Measurements from ENCODE around the gene DDX1.

Gene DDX1

DNA sequence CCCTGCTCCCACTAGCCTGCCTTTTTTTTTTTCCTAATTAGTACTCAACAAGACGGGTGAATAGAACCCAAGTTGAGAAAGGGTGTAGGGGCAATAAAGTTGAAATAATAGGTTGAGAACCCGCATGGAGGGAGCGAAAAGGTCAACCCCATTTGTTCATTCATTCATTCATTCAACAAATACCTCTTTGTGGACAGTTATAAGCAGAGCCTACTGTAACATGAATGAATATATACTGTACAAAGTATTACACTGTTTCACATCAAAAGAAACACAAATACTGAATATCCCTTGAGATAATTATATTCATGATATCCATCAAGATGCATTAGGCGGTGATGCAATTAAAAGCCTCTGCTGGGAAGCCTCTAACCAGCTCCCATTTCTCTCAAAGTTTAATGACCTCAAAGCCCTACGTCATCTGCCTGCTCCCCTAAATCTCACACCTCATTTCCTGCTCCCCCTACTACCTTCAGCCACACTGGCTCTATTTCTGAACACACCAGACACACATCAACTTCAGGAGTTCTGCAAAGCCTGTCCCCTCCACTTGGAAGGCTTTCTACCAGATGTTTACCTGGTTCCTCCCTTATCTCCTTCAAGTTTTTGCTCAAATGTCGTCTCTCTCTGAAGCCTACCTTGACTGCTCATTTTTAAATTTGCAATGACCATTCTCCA is 29.2 kb upstream of the DDX1 start:
- DNase-seq (ENCODE audit: low spot score): no peak

DNA sequence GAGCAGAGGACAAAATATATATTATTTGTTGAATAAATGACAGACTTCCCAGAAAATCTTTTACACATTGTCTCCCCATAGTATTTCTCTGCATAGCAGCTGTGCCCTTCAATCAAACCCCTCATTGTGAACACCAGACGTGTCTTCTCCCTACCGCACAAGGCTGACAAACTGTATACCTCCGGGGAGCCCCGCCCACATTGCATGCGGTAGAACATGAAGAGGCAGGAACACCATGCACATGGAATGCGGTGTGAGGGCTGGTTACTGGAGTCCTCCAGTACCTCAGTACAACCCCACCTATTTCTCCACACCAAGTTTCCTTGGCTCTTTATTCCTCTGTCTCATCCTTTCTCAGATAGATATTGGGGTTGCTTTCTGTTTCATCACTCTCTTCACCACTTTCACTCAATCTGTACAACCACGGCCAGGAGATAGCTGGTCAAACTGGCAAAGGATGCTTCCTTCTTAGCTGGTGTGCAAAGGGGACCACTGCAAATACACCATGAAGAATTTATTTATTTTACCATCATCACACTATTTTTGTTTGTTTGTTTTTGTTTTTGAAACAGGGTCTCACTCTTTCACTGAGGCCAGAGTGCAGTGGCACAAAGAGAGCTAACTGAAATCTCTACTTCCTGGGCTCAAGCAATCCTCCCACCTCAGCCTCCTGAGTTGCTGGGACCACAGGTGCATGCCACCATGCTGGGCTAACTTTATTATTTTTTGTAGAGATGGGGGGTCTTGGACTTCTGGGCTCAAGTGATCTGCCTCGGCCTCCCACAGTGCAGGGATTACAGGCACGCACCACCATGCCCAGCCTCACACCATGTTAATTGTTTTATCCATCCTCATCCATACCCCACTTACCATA is 28.2 kb upstream of the DDX1 start:
- no peak for DNase-seq (ENCODE audit: low spot score)

DNA sequence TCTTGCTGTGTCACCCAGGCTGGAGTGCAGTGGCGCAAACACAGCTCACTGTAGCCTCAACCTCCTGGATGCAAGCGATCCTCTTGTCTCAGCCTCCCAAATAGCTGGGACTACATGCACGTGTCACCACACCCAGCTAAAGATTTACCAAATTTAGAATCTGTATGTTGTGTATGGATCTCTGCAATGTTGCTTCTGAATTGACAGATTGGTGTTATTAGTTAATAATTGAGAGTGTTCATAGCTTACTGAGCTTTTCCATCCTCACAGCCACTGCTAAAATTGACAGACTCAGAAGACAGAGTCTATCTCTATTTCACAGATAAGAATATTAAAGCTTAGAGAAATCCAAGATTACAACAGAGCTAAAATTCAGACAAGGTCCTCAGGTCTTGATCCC is 26.3 kb upstream of the DDX1 start:
- no peak for DNase-seq (ENCODE audit: low spot score)

DNA sequence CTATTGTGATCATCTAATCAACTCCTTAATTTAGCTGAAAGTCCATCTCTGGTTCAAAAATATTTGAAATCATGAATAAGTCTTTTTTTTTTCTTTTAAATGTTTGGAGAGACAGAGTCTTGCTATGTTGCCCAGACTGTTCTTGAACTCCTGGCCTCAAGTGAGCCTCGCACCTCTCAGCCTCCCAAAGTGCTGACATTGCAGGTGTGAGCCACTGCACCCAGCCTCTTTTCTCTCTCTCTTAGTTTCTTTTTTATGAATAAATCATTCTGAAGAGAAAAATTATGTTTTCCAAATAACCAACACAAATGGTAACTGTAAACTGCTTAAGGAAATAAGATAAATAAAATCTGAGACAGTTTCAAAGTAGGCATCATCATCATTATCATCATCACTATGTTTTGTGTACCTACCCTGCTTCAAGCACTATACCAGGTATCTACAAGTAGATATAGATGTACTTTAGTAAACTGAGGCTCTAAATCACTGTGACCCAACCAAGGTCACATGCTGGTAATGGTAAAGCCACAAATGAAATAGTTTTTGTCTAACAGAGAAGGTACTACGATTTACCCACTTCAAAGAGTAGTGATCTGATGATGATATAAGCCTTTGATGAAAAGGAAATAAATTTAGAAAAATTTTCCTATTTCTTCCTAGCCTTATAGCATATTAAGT is 25.5 kb upstream of the DDX1 start:
- DNase-seq (ENCODE audit: low spot score): no peak

DNA sequence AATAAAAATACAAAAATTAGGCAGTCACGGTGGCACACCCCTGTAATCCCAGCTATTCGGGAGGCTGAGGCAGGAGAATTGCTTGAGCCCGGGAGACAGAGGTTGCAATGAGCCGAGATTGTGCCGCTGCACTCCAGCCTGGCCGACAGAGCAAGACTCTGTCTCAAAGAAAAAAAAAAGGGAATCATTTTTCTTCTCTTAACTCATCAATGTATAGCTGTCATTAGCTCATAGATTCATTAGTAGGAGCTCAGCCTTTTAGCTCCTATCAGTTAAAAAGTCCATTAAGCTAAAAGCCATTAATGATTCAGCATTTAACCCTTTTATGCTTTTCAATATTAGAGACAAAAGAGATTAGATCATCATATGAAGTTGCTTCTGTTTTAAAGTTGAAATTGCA is 24.8 kb upstream of the DDX1 start:
- no peak for DNase-seq (ENCODE audit: low spot score)

DNA sequence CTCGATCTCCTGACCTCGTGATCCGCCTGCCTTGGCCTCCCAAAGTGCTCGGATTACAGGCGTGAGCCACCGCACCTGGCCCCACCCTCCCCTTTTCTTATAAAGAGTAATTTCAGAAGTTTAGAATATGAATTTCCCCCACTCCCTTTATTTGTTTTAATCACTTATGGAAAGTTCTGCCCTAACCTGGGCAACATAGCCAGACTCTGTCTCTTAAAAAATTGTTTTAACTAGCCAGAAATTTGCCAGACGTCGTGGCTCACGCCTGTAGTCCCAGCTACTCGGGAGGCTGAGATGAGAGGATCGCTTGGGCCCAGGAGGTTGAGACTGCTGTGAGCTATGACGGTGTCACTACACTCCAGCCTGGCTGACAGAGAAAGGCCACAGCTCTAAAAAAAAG is 22.8 kb upstream of the DDX1 start:
- no peak for DNase-seq (ENCODE audit: low spot score)

DNA sequence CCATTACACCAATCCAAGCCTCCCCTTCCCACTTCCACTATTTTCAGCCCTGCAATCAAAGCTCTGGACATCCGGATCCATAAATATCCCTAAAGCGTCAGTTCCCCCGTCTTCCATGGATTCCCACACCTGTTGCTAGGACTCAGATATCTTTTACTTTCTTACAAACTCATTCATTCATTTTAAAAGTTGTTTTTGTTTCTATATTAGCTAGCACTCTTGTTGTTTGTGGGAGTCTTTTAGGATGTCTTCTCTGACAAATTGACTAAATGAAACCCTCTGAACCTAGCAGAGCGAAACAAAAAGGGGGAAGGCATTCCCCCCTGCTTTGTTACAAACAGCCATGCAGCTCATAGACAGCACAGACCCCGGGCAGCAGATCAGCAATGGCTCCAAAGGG is 21.6 kb upstream of the DDX1 start:
- DNase-seq (ENCODE audit: low spot score): no peak

DNA sequence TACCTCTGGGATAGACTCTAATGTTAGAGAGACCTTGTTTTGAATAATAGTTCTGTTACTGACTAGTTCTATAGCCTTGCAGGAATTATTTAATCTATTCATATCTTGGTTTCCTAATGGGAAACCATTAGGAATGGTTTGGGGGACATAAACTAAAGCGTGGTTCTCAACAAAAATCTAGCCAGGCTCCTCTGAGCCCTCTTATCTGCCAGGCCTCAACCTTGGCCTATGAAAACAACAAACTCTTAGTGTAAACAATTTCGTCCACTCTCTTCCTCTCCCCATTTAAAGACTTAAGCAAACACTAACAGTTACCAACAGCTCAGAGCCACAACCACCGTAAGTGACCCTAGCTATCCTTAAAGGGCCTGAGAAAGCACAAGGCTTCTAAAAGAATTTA is 19.9 kb upstream of the DDX1 start:
- no peak for DNase-seq (ENCODE audit: low spot score)

DNA sequence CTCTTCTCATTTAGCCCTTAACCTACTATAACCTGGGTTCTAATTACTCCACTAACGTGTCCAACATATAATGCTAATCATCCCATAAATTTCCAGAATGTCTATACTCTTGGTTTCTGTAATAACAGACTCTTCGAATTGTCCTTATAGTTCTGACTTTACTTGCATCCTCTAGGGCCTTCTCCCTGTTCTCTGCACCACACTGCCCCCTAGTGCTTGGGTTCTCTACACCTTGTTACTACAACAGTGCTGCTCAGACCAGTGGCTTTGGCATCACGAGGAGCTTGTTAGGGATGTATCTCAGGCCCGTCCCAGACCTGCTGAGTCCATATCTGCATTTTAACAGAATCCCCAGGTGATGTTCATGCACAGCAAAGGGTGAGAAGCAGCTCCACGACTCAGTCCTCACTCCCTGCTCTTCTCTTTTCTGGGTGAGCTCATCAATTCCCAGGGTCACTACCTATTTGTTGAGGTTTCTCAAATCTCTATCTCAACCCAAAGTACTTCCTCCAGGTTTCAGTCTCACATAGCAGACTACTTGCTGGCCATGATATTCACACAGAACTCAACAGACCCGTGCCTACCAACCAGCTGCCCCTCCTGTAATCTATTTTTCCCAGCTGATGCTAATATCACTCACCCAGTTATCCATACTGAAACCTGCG is 14.5 kb upstream of the DDX1 start:
- DNase-seq (ENCODE audit: low spot score): peak; percentile 81

DNA sequence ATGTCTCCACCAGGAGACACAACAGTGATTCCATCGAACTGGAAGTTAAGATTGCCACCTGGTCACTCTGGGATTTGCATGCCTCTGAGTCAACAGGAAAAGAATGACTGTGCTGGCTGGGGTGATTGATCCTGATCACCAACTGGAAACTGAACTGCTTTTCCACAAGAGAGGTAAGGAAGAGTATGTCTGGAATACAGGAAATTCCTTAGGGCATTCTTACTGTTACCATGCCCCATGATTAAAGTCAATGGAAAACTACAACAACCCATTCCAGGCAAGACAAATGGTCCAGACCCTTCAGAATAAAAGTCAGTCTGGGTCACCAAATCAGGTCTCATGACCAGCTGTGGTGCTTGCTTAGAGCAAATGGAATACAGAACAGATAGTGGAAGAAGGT is 12.0 kb upstream of the DDX1 start:
- peak; percentile 10 for DNase-seq (ENCODE audit: low spot score)

DNA sequence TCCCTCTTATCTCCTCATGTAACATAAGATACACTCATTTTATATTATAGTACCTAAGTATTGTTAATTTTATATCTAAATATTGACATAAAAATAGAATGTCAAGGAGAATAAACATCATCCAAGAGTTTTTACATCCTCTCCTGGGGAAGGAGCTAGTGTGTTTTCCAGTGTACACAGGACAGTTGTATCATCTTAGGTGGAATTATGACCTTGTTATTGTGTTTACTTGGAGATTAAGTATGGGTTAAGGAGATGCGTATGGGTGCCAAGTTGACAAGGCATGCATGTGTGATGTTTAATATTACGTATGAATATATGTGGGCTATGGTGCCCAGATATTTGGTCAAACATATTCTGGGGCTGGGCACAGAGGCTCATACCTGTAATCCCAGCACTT is 11.2 kb upstream of the DDX1 start:
- no peak for DNase-seq (ENCODE audit: low spot score)

DNA sequence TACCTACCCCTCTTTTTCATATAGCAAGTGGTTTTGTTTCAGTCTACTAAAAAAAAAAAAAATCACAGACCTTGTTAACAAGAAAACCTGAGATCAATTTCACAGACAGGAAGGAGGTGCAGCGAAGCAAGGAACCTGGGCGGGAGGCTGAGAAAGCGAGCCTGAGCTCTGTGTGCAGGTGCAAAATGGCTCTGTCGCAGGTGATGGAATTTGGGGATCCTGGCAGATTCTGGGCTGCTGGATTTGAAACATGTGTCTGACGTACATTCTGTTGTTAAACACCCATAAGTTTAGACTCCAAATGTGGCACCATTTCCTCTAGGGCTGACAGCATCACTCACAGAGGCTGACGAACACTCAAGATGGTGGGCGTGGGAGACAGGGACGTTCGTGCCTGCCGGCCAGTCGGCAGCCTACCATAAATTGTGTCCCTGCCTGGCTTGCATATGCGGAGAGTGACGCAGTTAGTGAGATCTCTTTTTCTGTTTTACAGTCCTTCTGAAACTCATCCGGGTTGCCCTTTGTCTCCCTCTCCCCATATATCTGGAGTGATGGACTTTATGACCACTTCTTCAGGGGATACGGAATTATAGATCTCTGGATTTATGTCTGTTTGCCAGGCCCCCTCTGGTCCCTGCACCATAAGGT is 8.8 kb upstream of the DDX1 start:
- no peak for DNase-seq (ENCODE audit: low spot score)

DNA sequence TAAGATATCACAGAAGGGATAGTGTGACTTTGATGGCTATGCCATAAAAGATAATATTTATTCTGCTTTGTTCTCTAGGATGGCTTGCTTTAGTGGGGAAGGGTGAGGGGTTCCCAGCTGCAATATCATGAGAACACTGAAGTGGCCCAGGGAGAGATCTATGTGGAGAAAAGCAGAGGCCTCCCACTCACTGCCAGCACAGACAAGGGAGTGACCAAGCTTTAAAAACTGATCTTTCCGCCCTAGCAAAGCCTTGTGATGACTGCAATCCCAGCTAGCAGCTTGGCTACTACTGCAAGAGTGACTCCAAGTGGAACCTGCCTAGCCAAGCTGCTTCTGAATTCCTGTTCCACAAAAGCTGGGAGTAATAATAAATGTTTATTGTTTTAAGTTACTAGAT is 7.8 kb upstream of the DDX1 start:
- no peak for DNase-seq (ENCODE audit: low spot score)

DNA sequence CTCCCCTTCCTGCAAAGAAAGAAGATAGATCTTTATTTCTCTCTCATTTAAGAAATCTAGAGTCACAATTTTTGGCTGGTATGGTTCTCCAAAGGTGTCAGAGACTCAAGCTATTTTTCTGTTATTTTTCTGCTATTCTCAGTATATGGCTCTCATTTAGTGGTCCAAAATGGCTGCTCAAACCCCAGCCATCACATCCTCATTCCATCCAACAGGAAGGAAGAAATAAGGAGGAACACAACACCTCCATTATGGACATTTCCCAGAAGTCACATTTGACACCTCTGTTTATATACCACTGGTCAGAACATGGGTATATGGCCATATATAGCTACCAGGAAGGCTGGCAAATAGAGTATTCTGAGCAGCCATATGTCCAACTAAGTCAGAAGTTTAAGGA is 7.4 kb upstream of the DDX1 start:
- no peak for DNase-seq (ENCODE audit: low spot score)

DNA sequence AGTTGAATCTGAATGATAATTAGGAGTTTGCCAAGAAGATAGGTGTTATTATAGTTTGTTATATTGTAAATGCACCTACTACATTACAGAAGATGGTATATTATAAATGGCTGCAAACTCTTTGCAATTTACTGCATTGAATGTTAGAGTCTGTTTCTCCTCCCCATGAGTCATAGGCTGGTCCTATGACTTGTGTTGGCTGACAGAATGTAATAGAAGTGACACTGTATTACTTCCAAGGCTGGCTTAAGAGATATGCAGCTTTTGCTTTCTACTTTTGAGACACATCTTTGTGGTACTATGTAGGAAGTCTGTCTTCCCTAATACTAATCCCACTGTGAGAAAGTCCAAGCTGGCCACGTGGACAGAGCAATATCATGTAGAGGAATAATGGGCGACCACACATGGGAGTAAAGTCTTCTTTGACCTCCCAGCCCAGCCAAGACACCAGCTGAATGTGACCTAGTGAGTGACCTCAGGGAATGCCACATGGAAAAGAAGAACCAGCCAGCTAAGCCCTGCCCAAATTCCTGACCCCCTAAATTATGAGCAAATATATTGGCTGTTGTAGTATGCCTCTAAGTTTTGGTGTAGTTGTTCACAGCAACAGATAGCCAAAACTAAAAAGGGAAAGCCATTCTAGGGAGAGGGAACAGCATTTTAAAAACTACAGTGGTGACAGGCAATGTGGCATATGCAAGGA is 6.8 kb upstream of the DDX1 start:
- DNase-seq (ENCODE audit: low spot score): peak; percentile 13

DNA sequence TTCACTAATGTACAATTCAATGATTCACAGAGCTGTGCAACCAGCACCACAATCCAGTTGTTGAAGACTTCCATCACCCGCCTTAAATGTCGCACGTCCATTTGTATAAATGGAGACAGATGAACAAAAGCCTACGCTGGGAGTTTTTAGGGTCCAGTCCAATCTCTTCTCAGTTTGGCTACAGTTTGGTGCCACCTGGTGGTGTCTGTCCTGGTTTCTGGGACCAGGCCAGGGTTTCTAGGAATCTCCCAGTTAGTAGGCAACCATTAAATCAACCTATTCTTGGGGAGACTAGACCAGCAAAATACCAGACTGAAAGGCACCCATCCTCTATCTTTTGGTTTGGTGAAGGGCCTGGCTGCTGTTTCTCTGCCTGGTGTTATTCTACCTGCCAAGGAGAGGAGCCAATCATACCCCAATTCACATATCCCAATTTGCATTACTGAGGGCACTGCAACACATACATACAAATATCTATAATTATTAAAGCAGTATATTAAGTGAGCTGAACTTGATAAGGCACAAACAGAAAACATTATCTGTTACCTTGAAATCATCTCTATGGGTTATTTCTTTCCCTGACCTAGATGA is 3.2 kb upstream of the DDX1 start:
- peak; percentile 52 for DNase-seq (ENCODE audit: low spot score)

DNA sequence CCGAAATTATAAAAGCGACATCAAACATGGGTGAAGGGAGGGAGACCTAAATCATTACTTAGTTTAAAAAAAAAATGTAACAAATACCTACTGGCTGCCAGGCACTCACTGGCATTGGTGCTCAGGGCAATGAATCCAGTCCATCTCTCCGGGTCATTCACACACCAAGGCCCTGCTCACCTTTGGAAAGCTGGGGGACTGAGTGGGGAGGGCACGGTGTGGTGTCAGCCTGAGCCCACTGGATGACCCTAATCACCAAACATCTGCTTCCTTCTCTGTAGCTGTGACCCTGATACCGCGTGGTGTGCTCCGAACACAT is 336 bp upstream of the DDX1 start:
- no peak for DNase-seq (ENCODE audit: low spot score)

DNA sequence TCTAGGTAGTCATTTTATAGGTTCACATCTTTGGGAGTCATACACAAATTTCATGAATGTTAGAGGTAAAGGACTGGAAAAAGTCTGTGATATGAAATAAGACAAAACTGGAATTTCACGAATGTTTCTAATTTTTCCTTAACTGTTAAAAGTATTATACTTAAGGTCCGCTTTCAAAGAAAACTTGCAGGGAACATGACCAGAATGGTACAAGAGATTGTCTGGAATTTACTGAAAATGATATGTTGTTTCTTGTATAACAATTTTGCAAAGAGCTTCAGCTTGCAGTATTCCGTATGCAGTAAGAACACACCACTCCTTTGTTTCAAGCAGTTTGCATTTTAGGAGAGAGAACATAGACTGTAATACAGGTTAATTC is 1.6 kb downstream of the DDX1 start:
- no peak for DNase-seq (ENCODE audit: low spot score)

DNA sequence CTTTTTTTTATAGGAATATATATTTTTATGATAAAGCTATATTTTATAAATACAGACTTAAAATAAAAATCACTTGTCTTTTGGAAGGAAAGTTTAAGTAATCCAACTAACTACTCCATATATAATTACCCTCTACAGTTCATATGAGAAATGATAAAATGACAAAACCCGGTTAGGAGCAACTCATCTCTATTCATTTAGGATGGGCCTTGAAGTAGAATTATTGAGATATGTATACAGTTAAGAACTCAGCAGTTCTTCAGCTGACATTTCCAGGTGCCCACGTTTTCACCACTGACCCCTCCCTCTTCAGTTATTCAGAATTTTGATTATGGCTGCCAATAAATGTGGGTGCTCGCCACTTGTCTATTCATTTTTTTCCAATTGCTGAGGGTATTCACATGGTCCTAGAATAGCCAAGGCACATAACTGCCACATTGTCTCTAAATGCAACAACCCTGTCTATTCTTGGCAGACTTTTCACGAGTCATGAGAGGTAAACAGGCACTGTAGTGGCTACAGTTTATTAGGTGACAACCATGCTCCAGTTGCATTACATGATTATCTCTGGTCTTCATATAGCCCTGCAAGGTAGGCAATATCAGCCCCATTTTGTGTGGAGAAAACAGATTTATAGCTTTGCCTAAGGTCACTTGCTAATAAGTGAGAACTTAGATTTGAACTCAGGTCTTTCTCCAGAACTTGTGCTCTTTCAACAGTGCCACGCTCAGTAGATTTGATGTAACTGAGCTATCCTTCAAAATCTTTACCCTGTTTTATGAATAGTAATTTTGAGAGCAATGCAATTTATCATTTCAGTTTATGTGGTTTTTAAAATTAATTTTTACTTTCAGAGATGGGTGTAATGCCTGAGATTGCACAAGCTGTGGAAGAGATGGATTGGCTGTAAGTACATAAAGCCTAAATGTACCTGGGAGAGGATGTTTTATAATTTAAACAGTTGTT is 2.9 kb downstream of the DDX1 start:
- DNase-seq (ENCODE audit: low spot score): no peak

DNA sequence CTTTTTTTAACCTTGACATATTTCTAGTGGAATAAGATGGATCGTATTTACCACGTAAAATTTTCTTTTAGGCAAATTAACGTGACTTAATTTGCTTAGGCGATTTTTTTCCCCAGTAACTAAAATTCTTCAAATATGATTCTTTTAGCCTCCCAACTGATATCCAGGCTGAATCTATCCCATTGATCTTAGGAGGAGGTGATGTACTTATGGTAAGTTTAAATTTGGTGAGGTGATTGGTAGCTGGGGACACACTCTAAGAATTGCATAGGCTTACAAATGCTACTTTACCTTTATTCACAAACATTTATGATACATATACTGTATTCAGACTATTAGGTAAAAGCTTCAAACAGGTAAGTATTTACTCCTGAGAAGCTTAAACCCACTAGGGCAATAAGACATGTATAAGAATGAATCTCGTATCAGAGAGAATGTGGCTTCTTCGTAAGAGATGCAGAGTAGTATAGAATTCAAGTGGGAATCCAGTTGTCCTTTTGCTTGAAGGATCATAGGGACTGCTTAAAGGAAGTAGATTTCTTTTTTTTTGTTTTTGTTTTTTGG is 3.8 kb downstream of the DDX1 start:
- no peak for DNase-seq (ENCODE audit: low spot score)

Measured in GM03348 (cell line).